Neural progenitor cell (in vitro differentiated cells): ENCODE data around the gene MGAT4B.

Experiments
- CTCF ChIP-seq: fragments of 200-600 bp; sonication (generic); IDR thresholded peaks from 2 replicates; pipeline ENCODE4 v1.5.1; 2017; ENCODE audit warnings: antibody characterized with exemption, mild to moderate bottlenecking
- EZH2phosphoT487 ChIP-seq: fragments of 200-600 bp; sonication (generic); IDR thresholded peaks from 2 replicates; pipeline ENCODE4 v1.6.1; 2017; ENCODE audit warnings: antibody characterized with exemption

GRCh38 chr5:179818746-179819295, 12.2 kb upstream of the MGAT4B start:
- TF ChIP-seq CTCF (no peak), EZH2phosphoT487 (no peak)
